ENCODE results near the gene SLC5A10.
"Not testable (repeated sequence)": the region's sequence is repeated elsewhere in the genome, so short reads cannot be mapped to it uniquely, and the experiment has no call there.

SLC5A10 gene

DNA sequence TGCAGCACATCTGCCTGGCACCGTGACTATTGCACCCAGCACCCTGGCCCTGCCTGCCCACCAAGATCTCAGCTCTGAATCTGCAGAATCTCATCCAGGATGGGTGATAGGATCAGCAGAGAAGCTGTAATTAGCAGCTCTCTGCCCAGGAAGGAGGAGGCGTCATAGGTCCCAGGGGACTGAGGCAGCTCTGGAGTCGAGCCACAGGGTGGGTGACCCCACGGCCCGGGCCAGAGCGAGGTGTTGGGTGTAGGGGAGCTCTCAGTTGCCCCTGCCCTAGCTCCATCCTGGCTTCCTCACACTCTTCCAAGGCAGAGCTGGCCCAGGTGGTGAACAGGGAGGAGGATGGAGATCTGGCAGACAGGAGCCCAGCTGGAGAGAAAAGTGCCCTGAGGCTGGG is 70.8 kb downstream of the SLC5A10 start:
- DNase-seq: no peak

DNA sequence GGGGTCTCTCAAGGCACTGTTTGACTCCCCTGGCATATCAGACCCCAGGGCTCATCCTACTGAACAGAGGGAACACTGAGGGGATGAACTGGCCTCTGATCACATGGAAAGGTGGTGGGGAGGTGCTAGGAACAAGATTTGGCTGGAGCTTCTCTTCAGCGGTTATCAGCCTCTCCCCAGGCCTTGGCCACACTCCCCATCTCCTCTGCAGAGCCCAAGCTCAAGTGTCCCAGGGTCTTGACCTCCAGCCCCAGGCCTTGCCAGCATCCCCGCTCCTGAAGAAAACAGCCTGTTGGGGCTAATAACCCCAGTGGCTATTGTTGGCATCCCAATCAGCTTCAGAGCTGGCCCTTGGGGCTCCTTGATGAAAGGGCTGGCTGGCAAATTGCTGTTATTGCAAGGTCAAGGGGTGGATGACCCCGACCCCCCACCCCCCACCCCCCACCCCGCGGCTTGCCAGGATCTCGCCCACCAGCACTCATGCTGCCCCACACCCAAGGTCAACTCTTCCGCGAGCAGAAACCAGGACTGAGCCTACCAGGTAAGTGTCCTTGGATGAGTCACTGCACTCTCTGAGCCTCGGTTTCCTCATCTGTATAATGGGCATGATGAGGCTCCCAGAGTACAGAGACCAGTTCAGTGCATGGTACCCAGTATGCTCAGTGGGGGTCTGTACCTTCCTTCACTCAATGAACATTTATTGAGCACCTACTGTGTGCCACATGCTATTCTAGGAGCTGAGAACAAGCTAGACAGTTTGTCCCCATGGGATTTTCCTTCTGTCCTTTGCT is 71.4 kb downstream of the SLC5A10 start:
- DNase-seq: no peak

DNA sequence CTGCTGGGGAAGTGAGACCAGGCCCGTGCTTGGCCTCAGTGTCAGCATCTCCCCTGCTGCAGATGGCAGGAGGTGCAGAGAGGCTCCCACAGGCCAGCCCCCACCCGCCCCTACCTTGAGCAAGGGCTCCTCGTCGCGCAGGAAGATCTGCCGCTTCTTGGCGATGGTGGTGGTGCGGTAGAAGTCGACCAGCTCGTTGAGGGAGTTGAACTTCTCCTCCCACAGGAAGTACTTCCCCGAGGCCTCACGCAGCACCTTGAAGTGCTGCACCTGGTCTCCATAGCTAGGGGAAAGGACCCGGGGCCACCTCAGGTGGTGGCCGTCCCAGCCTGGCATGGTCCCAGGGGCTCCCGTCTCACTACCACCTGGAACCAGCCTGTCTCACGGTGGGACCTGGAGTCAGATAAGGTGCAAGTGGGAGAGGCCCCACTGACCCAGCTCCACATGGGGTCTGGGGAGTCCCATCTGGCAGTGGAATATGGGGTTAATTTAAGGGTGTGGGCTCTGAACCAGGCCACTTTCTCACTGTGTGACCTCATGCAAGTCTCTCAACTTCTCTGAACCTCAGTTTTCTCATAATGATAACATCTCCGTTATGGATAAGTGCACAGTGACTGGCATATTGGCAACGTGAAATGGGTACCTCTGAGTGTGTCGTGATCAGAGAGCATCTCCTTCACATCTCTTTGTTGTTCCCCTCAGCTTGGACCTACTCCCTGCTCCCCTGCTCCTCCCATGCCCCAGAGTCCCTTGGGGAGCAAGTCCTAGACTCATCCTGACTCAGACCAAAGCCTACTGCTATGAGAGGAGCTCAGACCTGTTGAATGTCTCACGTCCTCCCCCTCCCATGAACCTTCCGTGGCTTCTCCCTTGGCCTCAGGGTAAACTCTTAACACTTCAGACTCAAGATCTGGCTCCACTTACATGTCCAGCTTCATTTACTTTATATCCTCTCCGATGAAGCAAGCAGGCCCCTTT is 72.4 kb downstream of the SLC5A10 start:
- no peak for DNase-seq

DNA sequence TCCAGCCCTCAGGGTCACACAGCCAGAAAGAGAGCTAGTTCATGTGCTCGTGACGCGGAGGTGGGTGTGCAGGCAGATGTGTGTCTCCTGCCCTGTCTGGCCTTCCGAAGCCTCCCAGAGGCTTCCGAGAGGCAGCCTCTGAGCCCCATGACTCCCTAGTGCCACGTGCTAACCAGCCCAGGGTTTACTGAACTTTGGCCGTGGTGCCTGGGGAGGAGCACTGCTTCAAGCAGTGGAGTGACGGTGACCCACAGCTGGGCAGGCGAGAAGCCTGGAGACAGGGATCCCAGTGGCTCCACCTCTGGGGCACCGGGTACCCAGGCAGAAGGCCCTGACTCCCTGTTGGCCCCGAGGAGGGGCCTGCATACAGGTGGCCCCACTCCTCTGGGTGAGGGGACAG is 76.7 kb downstream of the SLC5A10 start:
- DNase-seq: not testable (repeated sequence)

DNA sequence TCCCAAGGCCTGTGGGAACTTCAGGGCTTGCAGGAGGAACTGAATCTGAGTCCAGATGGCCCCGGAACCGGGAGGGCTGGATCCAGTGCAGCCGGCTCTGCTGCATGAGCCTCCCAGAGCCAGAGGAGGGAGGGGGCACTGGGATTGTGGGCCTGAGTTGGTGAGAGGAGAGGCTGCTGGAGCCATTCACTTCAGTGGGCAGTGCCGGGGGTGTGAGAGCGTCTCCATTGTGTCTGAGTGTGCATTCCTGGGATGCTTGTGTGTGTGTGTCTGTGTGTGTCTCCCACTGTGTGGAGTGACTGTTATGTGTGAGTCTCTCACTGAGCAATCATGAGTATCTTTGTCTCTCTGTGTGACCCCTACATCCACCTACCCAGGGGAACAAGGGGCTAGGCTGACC is 77.8 kb downstream of the SLC5A10 start:
- not testable (repeated sequence) for DNase-seq

DNA sequence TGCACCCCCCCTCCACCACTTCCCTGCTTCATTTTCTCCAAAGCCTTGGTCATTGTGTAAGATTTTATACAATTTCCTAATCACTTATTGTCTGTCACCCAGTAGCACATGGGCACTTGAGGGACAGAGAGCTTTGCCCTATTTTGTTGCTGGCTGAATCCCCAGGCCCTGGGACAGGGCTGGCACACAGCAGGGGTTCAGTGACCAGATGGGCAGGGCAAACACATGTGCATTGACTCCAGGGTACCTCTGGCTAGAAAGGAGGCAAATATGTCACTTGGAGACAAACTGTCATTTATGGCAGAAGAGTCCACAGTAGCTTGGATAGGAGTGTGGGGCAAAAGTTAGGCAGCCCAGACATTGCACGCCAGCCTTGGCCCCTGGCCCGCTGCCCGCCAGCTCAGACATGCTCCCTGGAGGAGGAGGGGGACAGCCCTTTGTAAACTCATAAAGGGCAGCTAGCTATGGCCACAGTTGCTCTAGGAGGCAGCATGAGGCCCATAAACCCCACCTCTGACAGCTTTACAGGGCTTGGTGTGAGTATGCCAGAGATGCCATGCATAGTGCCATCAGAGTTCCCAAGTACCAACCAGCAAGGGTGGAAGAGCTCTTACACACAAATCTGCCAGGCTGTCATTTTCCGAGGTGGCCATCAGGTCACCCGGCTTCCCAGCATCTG is 78.9 kb downstream of the SLC5A10 start:
- not testable (repeated sequence) for DNase-seq

DNA sequence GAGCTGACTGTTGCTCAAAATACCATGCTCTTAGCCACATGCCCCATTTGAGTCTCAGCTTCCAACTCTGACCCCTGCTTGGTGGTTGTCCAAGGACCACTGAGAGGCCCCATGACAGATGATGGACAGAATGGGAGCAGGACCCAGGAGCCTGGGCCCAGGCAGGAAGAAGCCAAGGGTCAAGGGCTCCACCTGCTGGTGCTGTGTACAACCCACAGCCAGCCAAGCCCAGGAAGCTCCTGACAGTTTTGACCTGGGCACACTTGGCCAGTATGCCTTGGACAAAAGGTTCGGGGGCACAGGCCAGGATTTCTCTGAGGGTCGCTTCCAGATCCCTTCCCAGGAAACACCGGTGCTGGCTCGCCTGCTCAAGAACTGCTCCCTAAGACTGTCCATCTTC is 79.8 kb downstream of the SLC5A10 start:
- DNase-seq: not testable (repeated sequence)

DNA sequence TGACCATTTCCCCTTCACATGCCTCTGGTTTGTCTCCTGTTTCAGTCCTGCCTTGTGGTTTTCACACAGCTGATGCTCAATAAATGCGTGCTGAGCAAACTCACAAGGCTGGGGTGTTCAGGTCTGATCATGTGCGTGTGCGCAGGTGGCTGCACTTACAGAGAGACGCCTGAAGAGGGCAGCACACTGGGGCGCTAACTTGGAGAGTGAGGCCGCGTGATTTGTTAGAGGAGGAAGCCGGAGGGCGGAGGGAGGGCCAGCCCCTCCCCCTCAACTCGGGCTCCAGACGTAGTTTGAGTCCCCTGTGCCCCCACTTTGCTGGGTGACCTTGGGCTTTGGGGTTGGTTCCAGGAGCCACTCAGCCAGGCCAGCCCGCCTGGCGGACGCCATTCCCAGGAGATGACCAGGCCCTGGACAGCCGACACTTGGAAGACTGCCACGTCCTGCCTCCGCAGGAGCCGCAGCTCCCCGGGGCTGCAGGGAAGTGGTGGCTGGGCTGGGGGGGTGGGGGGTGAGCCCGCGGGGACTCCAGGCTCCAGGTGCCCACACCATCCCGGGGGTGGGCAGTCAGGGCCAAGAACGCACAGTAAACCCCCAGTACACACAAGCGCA is 80.5 kb downstream of the SLC5A10 start:
- DNase-seq: not testable (repeated sequence)

DNA sequence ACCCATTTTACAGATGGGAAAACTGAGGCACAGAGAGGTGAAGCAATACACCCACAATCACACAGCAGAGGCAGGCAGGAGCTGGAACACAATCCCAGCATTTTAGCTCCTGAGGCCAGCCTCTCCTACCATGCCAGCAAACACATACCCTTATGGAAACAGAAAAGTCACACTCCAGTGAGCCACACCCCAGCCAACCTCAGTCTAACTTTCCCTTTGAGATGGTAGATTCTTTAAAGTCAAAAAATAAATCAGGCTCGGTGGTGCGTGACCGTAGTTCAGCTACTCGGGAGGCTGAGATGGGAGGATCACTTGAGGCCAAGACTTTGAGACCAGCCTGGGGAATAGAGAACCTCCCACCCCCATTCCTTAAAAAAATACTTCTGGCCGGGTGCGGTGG is 84.2 kb downstream of the SLC5A10 start:
- DNase-seq: not testable (repeated sequence)

DNA sequence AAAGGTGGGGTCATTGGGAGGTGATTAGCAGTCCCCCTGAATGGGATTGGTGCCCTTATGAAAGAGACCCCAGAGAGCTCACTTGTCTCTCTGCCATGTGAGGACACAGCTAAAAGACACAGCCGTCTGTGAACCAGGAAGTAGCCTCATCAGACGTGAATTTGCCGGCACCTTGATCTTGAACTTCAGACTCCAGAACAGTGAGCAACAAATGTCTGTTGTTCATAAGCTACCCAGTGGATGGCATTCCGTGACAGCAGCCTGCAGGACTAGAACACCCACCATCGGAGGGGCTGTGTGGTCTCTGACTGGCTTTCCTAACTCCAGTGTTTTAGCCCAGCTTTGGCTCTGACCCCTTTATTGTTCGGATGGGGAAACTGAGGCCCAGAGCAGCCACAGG is 85.6 kb downstream of the SLC5A10 start:
- not testable (repeated sequence) for DNase-seq

DNA sequence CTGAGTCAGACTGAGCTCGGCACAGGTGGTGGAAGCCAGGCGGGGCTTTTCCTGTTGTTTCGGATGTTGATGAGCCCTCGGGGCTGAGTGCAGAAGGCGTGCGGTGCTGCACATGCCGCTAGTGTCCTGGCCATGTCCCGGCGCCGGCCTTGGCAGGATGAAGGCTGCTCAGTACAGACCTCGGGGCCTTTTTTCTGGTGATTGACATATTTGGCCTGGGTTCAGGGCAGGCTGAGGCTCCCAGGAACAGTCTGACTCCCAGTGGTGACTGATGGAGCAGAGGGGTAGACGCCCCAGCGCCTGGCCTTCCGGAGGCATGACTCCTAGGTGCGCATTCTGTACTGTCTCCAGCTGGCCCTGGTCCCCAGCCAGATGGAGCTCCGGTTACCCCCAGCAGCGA is 86.0 kb downstream of the SLC5A10 start:
- not testable (repeated sequence) for DNase-seq

DNA sequence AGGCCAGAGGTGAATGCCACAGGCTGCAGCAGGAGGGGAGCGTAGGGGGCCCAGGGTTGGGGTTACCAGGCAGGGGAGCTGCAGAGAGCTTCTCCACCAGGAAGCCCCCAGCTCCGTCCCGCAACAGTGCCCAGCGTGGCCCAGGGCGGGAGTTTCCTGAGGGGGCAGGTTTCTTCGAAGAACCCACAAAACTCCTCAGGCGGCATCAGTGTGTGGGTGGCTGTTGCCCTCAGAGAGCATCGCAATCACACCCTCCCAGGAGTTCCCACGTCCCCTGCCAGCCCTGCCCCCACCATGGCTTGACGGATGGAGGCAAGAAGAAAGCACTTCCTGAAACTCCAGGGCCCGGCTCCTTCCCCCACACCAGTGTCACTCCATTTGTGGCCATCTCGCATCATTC is 86.8 kb downstream of the SLC5A10 start:
- DNase-seq: not testable (repeated sequence)

DNA sequence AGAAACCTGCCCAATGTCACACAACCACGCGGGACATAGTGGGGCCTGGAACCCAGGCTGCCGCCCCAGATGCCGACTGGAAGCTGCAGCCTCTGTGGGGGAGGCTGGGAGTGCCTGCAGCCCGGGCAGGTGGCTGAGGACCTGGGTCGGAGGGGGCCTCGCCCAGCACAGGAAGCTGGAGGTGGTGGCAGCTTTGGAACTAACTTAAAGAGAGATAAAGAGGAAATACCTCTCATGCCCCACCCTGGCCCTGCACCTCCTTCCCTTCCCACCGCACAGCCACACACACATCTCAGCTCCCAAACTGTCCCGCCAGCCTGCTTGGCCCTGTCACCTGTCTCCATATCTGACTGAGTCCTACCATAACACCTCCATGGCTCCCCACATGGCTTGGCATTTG is 88.4 kb downstream of the SLC5A10 start:
- not testable (repeated sequence) for DNase-seq

DNA sequence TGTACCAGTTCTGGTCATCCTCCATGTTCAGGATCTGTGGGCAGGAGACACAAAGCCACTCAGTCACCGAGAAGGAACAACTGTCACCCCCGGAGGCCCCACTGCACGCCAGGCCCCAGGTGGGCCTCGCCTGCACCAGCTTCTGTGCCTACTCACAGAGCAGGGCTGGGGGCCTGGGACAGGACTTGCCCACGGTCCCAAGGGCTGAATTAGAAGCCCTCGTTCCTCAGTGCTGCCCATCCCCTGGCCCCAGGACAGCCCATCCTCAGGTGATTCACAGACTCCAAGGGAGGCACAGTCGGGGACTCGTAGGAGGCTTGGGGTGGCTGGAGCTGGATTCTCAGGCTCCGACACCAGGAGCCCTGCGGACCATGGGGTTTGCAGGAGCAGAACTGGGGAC is 89.9 kb downstream of the SLC5A10 start:
- not testable (repeated sequence) for DNase-seq

DNA sequence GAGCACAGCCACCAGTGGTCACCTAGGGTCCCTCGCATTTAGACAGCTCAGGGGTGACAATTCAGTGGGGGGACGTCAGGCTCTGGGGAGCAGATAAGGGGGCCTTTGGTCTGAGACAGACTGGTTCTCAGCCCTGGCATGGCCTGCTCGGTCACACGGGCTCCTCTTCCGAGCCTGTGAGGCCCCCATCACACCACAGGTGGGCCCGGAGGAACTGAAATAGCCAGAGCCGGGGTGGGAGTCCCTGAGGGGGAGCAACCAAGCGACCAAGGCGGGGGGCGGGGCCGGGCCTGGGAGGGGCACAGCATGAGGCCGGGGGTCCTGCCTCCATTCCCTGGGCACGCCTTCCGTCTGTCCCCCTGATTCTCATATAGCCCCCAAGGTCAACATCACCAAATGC is 90.4 kb downstream of the SLC5A10 start:
- not testable (repeated sequence) for DNase-seq

DNA sequence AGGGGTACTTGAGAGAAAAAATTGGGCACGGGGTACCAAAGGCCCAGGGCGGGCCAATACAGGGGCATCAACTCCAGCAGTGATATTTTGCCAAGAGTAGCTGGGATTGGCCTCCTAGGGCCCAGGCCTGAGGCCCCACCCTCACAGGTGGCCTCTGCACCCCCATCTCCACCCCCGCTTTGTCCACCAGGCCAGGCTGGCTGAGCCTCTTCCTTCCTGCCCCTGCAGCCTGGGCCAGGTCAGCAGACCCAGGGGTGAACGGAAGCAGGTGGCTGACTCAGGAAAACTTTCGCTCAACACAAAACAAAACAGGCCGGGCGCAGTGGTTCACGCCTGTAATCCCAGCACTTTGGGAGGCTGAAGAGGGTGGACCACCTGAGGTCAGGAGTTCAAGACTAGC is 91.1 kb downstream of the SLC5A10 start:
- DNase-seq: not testable (repeated sequence)

DNA sequence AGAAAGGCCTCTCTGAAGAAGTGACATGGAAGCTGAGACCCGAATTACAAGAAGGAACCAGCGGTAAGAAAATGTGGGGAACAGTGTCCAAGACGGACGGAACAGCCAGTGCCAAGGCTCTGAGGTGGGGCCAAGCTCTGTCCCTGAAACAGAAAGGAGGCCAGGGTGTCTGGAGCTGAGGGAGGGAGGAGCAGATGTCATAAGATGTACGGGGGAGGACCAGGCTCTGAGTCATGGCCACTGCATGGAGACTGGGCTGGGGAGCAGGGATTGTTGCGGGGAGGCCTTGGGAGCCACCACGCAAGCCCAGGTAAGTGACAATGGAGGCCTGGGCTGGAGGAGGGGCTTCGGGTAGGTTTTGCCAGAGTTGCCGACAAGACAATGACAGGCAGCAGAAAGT is 92.7 kb downstream of the SLC5A10 start:
- DNase-seq: not testable (repeated sequence)

DNA sequence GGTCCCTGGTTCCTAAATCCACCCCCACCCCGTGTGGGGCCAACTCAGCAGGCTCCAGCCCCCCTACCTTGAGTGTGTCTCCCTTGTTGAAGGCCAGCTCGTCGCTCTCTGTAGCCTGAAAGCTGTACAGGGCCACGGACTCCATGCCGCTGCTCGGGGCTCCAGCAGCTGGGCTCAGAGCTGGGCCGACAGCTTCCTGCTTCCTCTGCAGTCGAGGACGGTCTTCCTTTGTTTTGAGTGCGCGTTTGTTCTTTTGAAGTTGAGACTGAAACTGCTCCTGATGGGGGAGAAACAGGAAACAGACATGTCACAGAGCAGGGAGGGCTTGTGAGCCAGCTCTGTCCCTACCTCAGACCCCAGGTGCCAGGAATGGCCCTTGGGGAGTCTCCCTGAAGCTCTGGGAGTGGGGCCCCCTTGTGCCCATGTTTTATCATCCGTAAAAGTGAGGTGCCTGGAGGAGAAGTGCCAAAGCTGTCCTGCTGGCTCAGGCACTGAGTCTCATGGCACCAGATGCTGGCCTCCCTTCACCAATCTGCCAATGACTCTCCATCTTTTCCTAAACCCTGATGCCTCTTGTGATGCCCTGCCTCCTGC is 94.9 kb downstream of the SLC5A10 start, which contains the start of gene GRAP:
Gene GRAP, minus strand, starts transcription at position 176 of the 594 bp plus-strand sequence. Its CDS starts 31 bp downstream, at position 145.
- DNase-seq: not testable (repeated sequence)

DNA sequence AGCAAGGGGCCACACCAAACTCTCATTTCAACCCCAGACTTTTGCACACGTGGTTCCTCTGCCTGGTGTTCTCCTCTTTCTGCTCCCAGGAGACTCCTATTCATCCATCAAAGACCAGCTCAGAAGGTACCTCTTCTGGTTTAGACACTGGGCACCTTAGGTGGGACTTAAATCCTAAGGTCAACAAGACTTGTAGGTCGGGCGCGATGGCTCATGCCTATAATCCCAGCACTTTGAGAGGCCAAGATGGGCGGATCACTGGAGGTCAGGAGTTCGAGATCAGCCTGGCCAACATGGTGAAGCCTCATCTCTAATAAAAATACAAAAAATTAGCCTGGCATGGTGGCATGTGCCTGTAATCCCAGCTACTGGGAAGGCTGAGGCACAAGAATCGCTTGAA is 95.5 kb downstream of the SLC5A10 start:
- not testable (repeated sequence) for DNase-seq

DNA sequence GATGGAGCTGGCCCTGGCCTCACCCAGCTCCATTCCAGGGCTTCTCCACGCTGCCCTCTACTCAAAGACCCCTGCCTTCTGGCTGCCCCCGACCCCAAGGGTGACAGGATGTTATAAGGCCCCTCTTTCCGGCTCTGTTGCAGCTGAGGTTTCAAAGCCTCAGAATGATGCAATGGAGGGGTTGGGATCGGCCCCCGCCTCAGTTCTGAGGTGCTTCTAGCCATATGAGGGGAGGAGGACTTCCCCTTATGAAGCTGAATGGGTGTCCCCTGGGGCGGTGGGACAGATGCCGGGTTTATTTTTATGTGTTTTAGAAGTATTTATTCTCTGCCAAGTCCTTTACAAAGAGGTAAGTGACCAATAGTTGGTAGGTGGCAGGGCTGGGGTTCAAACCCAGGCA is 96.9 kb downstream of the SLC5A10 start:
- not testable (repeated sequence) for DNase-seq

DNA sequence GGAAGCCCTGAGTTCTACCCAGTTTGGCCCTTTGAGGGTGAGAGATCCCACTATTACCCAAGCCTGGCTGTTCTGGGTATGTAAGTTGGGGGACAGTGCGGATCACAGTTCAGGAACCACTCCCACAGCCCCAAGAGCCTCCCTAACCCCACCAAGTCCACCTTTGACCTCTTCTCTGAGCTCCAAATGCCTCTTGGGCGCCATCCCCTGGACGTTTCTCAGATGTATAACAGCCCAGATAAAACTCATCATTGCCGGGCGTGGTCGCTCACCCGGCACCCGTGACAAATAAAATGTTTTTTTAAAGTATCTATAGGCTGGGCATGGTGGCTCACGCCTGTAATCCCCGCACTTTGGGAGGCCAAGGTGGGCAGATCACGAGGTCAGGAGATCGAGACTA is 103.5 kb downstream of the SLC5A10 start:
- DNase-seq: not testable (repeated sequence)

Data from hematopoietic multipotent progenitor cell treated with erythropoietin and hydrocortisone succinate and interleukin-3 and kit ligand, for 4 days (in vitro differentiated cells).